ENCODE results near the gene PDE6A.

PDE6A gene

DNA sequence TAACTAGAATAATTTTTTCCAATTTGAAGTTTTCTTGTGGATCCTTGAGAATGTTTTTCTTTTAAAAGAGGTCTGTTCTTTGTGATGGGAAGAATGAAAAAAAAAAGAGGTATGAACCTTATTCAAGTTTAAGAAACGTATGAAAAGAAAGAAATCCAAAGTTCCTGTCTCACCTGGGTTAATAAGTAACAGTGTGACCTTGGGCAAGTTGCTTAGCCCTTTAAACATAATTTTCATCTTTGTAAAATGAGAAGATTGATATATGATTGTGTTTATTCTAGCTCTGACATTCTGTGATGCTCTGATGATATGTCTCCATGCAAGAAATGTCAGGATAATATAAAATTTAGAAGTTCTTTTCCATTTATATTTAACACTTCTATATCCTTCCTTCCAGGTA, 35.3 kb upstream of the PDE6A start:
- H3K27me3 ChIP-seq (ENCODE audit: control insufficient read depth, low read length) = no peaks in the 10 kb centered on the region
- H3K4me3 ChIP-seq (ENCODE audit: low read length) = no peak overlapping the region
- H3K9me2 ChIP-seq (replicated peaks; ENCODE audit: control insufficient read depth, low read length) = no peaks in the 10 kb centered on the region
- no peaks in the 10 kb centered on the region for H3K79me2 ChIP-seq (ENCODE audit: control insufficient read depth, low read length)
- H4K20me1 ChIP-seq (ENCODE audit: control insufficient read depth, insufficient read depth, low read depth, low read length) = no peaks in the 10 kb centered on the region
- no peak for TF ChIP-seq EZH2phosphoT487 (IDR thresholded peaks at IDR 0.05; ENCODE audit: borderline replicate concordance, low read length)
- TF ChIP-seq, protein P1, sequence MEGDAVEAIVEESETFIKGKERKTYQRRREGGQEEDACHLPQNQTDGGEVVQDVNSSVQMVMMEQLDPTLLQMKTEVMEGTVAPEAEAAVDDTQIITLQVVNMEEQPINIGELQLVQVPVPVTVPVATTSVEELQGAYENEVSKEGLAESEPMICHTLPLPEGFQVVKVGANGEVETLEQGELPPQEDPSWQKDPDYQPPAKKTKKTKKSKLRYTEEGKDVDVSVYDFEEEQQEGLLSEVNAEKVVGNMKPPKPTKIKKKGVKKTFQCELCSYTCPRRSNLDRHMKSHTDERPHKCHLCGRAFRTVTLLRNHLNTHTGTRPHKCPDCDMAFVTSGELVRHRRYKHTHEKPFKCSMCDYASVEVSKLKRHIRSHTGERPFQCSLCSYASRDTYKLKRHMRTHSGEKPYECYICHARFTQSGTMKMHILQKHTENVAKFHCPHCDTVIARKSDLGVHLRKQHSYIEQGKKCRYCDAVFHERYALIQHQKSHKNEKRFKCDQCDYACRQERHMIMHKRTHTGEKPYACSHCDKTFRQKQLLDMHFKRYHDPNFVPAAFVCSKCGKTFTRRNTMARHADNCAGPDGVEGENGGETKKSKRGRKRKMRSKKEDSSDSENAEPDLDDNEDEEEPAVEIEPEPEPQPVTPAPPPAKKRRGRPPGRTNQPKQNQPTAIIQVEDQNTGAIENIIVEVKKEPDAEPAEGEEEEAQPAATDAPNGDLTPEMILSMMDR (IDR thresholded peaks at IDR 0.05; ENCODE audit: low read depth, low read length, poor library complexity, severe bottlenecking) = no peak
- H3K9me3 ChIP-seq (ENCODE audit: control insufficient read depth, insufficient read depth, low read length) = no peaks in the 10 kb centered on the region
- H3K36me3 ChIP-seq (ENCODE audit: control insufficient read depth, low read length) = peaks cover 4% of the 10 kb centered on the region; the same call in 1 of the 2 replicates
- H3K27ac ChIP-seq (ENCODE audit: low read depth, low read length) = no peak overlapping the region
- H3K4me2 ChIP-seq (ENCODE audit: low read length) = no peak overlapping the region
- H3F3A ChIP-seq (ENCODE audit: control insufficient read depth, insufficient read depth) = no peaks in the 10 kb centered on the region
- H3K4me1 ChIP-seq (ENCODE audit: control insufficient read depth, low read length) = no peaks in the 10 kb centered on the region

GRCh38 chr5:149975409-149975808, 30.8 kb upstream of the PDE6A start:
- no peaks in the 10 kb centered on the region for H4K20me1 ChIP-seq (ENCODE audit: control insufficient read depth, insufficient read depth, low read depth, low read length)
- no peaks in the 10 kb centered on the region for H3K9me2 ChIP-seq (replicated peaks; ENCODE audit: control insufficient read depth, low read length)
- H3K36me3 ChIP-seq (ENCODE audit: control insufficient read depth, low read length) = peaks cover 2% of the 10 kb centered on the region; the same call in 1 of the 2 replicates
- H3K79me2 ChIP-seq (ENCODE audit: control insufficient read depth, low read length) = no peaks in the 10 kb centered on the region
- H3K4me1 ChIP-seq (ENCODE audit: control insufficient read depth, low read length) = no peaks in the 10 kb centered on the region
- TF ChIP-seq, protein P1 (IDR thresholded peaks at IDR 0.05; ENCODE audit: low read depth, low read length, poor library complexity, severe bottlenecking) = no peak
- no peak for TF ChIP-seq EZH2phosphoT487 (IDR thresholded peaks at IDR 0.05; ENCODE audit: borderline replicate concordance, low read length)
- H3F3A ChIP-seq (ENCODE audit: control insufficient read depth, insufficient read depth) = no peaks in the 10 kb centered on the region
- no peak overlapping the region for H3K27ac ChIP-seq (ENCODE audit: low read depth, low read length)
- no peak overlapping the region for H3K4me2 ChIP-seq (ENCODE audit: low read length)
- H3K27me3 ChIP-seq (ENCODE audit: control insufficient read depth, low read length) = no peaks in the 10 kb centered on the region
- no peaks in the 10 kb centered on the region for H3K9me3 ChIP-seq (ENCODE audit: control insufficient read depth, insufficient read depth, low read length)
- no peak overlapping the region for H3K4me3 ChIP-seq (ENCODE audit: low read length)

- no peak overlapping the region for H3K27ac ChIP-seq (ENCODE audit: low read depth, low read length)
- H3K79me2 ChIP-seq (ENCODE audit: control insufficient read depth, low read length) = no peaks in the 10 kb centered on the region
- no peaks in the 10 kb centered on the region for H4K20me1 ChIP-seq (ENCODE audit: control insufficient read depth, insufficient read depth, low read depth, low read length)
- no peaks in the 10 kb centered on the region for H3K36me3 ChIP-seq (ENCODE audit: control insufficient read depth, low read length)
- H3K9me2 ChIP-seq (replicated peaks; ENCODE audit: control insufficient read depth, low read length) = no peaks in the 10 kb centered on the region
- H3K4me3 ChIP-seq (ENCODE audit: low read length) = no peak overlapping the region
- no peaks in the 10 kb centered on the region for H3K9me3 ChIP-seq (ENCODE audit: control insufficient read depth, insufficient read depth, low read length)
- TF ChIP-seq, protein P1 (IDR thresholded peaks at IDR 0.05; ENCODE audit: low read depth, low read length, poor library complexity, severe bottlenecking) = no peak
- no peak for TF ChIP-seq EZH2phosphoT487 (IDR thresholded peaks at IDR 0.05; ENCODE audit: borderline replicate concordance, low read length)
- H3K4me1 ChIP-seq (ENCODE audit: control insufficient read depth, low read length) = no peaks in the 10 kb centered on the region
- no peaks in the 10 kb centered on the region for H3F3A ChIP-seq (ENCODE audit: control insufficient read depth, insufficient read depth)
- H3K27me3 ChIP-seq (ENCODE audit: control insufficient read depth, low read length) = no peaks in the 10 kb centered on the region
- H3K4me2 ChIP-seq (ENCODE audit: low read length) = no peak overlapping the region
Measured at GRCh38 chr5:149969181-149969930, 24.8 kb upstream of the PDE6A start.

Data from DOHH2 (cell line).